GM21723 (cell line): ENCODE results near the gene SLC7A6.

Source experiments
- ATAC-seq: cut with Tn5 transposase; IDR thresholded peaks from one replicate; pipeline ENCODE4 v1.9.1; 2021; ENCODE audit warnings: mild to moderate bottlenecking, moderate library complexity; ENCODE audit not compliant: unreplicated experiment

Gene SLC7A6

DNA sequence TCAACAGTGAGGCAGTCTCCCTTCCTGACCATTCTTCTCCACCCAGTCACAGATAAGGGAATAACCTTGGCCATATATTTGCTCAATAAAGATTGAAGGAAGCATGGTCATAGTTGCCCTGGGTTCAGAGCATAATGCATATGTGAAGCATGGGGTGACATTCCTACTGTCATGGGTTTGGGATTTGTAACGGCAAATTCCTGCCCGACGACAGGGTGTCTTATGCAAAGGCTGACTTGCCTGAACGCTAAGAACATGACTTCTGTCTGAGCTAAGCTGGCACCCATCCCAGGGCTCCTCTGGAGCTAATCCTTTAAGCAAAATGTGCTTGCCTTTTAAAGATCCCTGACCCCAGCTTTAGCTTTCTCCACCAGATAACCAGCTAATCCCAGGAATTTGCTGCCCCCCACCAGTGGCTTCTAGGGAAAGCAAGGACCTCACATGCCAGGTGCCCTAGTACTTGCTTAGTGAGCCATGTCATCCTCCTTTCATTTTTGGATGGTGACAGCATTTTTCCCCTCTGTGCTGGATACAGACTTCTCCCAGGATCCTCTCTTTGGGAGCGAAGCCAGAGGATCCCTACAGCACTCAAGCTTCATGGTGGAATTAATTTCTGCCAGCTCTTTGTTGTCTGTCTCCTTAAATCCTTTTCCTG, 34.7 kb downstream of the SLC7A6 start:
- ATAC-seq = no peak

DNA sequence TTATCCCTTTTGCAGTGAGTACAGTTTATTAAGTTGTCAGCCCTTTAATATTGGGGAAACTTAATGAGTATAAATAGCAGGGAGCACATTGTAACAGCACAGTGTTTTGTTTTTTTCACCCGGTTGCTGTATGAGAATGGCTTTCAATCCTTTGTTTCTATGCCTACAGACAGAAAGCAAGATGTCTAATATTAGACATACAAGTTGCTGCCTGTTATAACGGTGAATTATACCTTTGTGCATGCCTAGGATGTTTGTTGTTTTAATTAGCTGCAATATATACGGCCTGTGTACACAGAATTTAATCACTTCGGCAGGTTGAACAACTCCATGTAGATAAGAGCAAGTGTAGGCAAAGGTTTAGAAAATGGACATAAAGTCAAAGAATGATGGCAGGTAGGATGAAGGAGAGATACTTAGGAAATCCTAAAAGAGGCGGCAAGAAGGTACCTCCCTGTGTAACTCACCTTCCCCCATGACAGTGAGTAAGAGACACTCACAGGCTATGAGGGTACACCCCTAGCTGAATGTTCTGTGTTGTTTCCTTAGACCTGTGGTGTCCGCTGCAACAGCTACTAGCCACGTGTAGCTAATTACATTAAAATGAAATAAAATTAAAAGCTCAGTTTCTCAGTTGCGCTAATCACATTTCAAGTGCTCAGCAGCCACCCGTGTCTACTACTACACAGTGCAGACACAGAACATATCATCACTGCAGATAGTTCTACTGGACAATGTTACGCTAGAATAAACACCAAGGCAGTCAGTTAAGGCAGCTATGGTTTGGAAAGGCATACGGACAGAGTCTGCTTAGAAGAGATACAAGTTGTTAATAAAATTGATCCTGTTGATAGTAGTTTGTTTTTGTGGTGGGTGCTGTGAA, 35.5 kb downstream of the SLC7A6 start:
- no peak for ATAC-seq

DNA sequence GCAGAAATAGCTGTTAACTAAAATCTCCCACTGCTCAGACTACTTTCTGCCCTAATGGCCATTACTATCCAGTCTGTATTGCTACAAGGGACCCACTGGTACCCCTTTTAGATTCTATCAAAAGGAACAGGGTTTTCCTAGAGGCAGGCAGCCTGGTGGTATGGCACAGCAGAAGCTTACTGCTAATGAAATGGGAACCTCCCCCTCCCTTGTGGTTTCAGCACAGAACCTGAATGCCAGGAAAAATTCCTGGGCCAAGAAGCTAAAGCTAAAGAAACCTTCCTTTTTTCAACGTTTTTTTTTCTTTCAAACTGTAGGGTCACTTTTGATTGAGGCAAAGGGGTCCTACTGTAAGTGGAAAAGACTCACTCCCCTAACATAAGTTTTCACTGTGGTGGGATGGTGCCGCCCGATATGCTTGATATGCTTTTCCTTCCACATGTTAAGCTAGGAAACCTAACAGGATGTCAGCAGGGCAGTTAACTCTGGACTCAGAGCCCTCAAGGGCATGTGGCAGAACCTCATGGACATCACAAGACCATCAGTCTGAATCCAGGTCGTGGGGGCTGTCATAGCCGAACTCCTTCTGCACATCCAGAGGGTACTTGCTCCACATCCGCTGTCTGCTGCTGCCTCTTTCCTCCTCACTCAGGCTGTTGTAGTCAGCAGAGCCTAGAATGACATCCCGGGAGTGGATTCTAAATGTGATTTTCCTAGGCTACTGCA, 36.6 kb downstream of the SLC7A6 start:
- ATAC-seq = no peak

- no peak for ATAC-seq
These were observed 42.3 kb downstream of the SLC7A6 start for GRCh38 chr16:68306633-68307032.

DNA sequence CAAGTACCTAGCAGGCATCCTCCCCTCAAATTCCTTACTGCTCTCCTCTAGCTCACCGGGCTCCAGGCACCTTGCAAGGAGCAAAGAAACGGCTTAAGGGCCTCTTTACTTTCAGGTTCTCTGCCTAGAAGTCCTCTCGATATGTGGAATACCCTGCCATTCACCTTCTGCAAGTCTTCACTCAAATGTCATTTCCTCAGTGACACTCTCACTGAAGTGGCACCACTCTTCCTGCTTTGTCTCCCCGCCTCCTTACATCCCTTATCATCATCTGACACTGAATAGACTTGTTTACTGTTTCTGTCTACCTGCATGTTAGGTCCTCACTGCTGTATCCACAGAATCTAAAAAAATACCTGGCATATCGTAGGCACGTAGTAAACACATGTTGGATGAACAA, 45.5 kb downstream of the SLC7A6 start:
- ATAC-seq = no peak

- peak; percentile 41 for ATAC-seq
These were observed 46.1 kb downstream of the SLC7A6 start for GRCh38 chr16:68310437-68310773.

DNA sequence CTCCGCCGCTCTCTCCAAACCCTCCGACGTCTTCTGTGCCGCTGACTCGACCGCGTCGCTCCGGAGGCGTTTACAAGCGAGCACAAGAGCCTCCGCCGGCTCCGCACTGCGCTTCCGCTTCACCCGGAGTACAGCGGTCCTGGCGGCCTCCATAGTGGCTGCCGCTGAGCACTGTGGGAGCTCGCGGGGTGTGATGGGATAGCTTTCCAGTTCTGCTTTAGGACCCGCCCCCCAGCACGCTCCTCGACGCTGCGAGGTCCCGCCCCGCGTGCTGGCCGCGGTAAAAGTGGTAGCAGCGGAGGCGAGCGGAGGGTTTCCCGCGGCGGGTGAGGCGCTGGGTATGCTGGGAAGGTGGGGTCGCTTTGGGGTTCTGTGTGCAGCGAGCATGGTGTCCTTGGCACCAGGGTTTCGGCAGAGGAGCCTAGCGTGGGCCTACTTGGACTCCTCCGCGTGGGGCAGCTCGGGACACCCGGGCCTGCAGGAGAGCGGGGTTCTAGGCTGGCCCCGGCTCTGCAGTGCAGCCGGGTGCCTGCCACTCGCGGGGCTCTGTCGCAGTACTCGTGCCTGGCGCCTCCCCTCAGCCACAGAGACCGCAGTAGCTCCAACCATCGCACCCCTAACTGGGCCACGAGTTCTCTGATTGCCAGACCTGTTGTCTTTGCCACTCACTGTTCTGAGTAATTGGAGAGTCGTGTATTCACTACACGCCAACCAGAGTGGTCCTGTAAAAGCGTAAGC, 46.6 kb downstream of the SLC7A6 start, which contains the start of the genes PRMT7 and SLC7A6OS:
Gene PRMT7 (plus strand): TSS at position 246 of the 738 bp plus-strand sequence. CDS start 4,961 bp downstream, outside the sequence.
Gene SLC7A6OS (minus strand): TSS at position 173 of the 738 bp plus-strand sequence. CDS start 20 bp downstream, at position 153.
- peak; percentile 98 for ATAC-seq

DNA sequence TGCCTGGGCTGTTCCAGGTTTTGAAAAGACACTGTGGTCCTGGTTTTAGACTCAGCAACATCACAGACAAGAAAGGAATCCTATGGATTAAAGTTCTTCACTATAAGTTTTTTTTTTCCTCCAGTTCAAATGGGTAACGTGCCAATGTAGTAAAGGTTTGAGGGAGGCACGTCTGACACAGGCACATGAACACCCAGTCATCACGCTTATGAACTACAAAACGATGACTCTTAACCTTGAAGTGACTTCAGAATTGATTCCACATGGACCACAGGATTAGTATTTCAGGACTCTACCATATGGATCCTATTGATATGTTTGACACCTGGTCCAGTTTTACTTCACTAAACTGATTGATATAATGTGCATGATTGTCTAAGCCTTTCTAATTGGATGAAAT, 48.8 kb downstream of the SLC7A6 start:
- ATAC-seq = no peak

DNA sequence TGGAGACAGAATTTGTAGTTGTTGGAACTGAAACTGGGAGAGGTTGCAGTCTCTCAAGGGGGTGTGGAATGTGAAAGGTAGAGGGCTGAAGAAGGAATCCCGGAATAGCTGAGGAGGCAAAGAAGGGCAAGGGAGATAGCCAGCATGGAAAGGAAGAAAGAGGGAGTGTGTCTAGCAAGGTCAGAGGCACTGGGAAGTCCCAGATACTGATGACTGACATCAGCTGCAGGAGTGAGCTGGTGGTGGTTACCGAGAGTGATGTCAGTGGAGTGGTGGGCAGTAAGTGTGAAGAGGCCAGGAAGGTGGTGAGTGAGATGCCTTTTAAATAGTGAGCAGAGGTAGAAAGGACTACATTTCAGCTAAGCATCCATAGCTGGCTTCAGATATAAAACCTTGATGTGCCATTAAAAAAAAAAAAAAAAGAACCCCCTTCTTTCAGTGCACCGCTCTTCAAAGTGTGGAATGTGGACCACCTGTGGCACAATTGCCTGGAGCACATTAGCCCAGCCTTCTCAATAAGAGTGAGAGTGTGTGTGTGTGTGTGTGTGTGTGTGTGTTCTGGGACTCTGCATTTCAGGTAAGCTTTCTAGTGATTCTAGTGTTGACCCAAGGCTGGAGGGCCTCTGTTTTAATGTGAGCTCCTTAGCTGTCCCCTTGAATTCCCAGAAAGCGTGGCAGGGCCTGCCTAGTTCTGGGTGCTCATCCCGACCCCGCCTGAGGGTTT, 55.0 kb downstream of the SLC7A6 start:
- peak; percentile 63 for ATAC-seq

DNA sequence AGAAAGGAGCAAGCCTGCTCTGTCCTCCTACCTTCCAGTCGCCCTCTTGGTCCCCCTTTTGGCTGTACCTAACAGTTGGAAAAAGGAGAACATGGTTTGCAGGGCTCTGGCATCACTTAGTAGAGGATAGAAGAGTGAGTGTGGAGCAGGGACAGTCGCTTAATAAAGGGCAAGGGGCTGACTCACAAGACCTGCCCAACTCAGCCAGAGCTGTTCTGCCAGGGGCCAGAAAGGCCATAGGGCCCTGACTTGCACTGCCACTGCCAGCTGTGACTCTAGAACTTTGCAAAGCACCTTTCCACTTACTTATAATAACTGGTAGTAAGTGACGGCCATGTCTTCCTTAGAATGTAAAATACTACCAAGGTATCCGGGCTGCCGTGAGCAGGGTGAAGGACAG, 60.0 kb downstream of the SLC7A6 start:
- ATAC-seq = no peak

- no peak for ATAC-seq
These were observed 60.5 kb downstream of the SLC7A6 start for GRCh38 chr16:68324780-68325357.

DNA sequence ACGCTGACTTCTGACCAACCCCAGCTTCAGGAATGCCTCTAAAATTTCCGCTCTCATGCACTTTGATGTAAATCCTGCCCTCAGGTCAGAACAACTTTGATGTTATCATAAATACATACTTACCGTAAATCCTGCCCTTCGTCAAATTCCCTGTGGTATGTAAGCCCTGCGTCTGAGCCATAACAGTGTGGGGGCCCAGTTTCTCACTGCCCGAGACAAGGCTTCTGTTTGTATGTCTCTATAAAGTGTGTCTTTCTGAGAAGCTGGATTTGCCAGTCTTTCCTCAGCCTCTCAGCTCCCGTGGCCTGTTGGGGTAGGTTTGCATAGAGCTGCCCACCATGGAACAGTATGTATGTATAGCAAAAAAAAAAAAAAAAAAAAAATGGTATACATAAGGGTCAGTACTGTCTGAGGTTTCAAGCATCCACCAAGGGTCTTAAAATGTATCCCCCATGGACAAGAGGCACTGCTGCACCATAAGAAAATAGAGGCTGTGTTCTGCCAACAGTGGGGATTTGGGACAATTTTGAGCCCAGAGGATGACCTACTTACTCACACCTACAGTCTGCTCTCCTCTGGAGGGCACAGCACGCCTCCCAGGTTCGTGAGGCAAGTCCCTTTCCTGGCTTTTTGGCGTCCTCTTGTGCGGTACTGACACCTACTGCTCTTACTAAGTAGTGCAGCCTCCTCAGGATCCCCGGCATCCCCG, 64.0 kb downstream of the SLC7A6 start:
- no peak for ATAC-seq

DNA sequence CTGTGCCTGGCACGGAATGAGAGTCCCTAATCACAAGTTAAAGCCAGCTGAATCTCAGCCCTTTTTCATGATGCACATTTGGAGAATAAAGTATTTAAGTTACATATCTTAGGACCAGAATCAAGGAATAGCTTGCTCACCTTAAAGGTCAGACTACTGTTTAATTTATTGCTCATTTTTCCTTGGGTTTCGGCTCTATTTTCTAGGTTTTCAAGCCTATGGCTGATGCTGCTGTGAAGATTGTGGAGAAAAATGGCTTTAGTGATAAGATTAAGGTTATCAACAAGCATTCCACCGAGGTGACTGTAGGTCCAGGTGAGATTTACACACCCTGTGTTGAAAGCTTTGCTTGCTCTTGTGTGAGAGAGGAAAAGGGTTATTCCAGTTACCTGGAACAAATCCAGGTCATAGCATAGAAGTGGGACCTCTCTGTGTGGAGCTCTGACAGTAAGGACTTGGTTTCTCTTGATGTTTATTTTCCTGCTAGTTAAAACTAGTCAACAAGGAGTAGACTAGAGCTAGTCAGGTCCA, 64.6 kb downstream of the SLC7A6 start:
- no peak for ATAC-seq

DNA sequence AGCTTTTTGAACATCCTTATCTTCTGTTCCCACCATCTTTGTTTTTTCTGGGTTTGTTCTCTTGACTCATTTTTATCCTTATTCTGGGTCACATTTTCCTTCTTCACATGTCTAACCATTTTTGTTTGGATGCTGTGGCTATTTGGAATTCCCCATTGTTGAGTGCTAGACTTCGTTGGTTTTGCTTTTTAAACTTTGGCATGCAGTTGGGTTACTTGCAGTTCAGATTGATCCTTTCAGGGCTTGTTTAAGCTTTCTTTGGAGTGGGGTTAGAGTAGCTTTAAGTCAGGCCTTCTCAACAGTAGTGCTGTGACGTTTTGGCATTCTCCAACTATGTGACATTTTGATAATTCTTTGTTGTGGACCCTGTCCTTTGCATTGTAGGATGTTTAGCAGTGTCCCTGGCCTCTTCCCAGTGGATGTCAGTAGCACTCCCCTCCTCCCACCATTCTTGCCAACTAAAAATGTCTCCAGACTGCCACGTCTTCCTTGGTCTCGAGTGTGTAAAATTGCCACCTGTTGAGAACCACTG, 67.6 kb downstream of the SLC7A6 start:
- ATAC-seq = no peak

DNA sequence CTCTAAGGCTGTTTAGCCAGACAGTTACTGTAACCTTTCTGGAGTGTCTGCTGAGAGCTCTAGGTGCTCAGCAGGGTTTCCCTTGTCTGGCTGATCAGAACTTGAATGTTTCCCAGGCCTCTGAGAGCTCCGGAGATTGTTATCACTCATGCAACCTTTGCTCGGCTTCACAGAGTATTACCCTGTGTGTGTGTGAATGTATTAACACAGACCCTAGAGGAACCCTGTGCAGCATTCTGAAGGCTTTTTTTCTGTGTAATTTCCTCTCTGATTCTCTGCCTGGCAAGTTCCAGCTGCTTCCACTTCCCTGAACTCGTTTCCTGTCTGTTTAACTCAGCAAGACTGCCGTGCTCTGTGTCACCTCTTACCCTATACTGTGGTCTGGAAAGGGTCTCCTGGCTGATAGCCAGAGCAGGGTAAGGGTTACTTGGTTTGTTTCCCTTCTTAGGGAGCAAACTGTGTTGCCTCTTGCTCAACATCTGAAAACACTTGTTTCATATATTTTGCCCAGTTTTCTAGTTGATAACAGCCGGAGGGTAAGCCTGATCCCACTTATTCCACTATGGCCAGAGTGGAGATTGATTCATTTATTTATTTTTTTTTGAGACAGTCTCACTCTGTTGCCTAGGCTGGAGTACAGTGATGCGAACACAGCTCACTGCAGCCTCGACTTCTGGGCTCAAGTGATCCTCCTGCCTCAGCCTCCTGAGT, 68.2 kb downstream of the SLC7A6 start:
- no peak for ATAC-seq

DNA sequence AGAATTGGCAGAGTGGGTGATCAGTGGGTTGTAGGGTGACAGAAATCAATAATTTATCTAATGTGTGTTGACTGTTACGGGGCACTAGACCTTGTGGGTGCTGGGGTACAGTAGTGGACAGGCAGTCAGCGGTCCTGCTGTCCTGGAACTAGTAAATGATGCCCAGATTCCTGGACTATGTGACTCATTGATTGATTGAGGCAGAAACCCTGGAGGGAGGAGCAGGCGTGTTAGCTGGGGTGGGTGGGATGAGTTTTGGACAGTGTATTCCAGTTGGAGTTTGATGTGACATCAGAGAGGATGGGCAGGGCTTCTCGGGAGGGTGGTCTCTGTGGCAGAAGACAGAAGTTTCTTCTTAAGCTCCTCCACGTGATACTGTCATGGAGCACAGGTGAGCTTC, 70.8 kb downstream of the SLC7A6 start:
- no peak for ATAC-seq

GRCh38 chr16:68338326-68339119, 74.2 kb downstream of the SLC7A6 start:
- ATAC-seq = no peak
